Activated T-helper 2 cell treated with anti-CD3 and anti-CD28 coated beads, Interferon-gamma antibody, Interleukin-2, Interleukin-4, amounts not matched to agents 10 μg/mL and 5 μg/mL and 100 μg/mL, durations not matched to agents 14 hours and 24 hours and 36 hours (primary cell): ENCODE data around the gene NEDD9. TPM values are rescaled to one million over a fixed set of nuclear protein-coding genes. Genes with fewer than 3 reads are reported as not detected.

Source experiments
- DNase-seq: peaks from one replicate; pipeline ENCODE4 v3.0.0; 2021; ENCODE audit warnings: low spot score
- H3K27ac Mint-ChIP-seq: one replicate; pipeline ENCODE4 v1.8.0; 2021; ENCODE audit warnings: mixed read lengths
- H3K27me3 Mint-ChIP-seq: one replicate; pipeline ENCODE4 v1.8.0; 2021; ENCODE audit warnings: low read depth, mixed read lengths
- H3K36me3 Mint-ChIP-seq: one replicate; pipeline ENCODE4 v1.8.0; 2021; ENCODE audit warnings: low read depth, mixed read lengths
- H3K4me1 Mint-ChIP-seq: one replicate; pipeline ENCODE4 v1.8.0; 2021; ENCODE audit warnings: low read depth, mixed read lengths
- H3K4me3 Mint-ChIP-seq: one replicate; pipeline ENCODE4 v1.8.0; 2021; ENCODE audit warnings: low read depth, mild to moderate bottlenecking, moderate library complexity, mixed read lengths
- H3K9me3 Mint-ChIP-seq: one replicate; pipeline ENCODE4 v1.8.0; 2021; ENCODE audit warnings: mixed read lengths
- intact Hi-C: fragments of 100-400 bp; cut with micrococcal nuclease; formaldehyde crosslinking; loops from one replicate; pipeline ENCODE4 v1.15.1; 2023
- total RNA-seq: library from RNA; stranded (reverse); gene quantifications from 2 replicates; pipeline ENCODE4 v1.2.3, GENCODE V29; 2022

NEDD9 gene
- total RNA-seq, 1 donor from 2014 or later, result 35.0 TPM

- no peaks in the 10 kb centered on the region for H3K9me3 Mint-ChIP-seq
- H3K27me3 Mint-ChIP-seq, result no peaks in the 10 kb centered on the region
- peaks cover 40% of the 10 kb centered on the region for H3K4me1 Mint-ChIP-seq
- peaks cover 82% of the 10 kb centered on the region for H3K36me3 Mint-ChIP-seq
- no peak overlapping the region for H3K27ac Mint-ChIP-seq
- no peak overlapping the region for H3K4me3 Mint-ChIP-seq
- intact Hi-C loops, result no loop called here
- no peak for DNase-seq
Measured at GRCh38 chr6:11197175-11197536, 35.3 kb downstream of the NEDD9 start.

DNA sequence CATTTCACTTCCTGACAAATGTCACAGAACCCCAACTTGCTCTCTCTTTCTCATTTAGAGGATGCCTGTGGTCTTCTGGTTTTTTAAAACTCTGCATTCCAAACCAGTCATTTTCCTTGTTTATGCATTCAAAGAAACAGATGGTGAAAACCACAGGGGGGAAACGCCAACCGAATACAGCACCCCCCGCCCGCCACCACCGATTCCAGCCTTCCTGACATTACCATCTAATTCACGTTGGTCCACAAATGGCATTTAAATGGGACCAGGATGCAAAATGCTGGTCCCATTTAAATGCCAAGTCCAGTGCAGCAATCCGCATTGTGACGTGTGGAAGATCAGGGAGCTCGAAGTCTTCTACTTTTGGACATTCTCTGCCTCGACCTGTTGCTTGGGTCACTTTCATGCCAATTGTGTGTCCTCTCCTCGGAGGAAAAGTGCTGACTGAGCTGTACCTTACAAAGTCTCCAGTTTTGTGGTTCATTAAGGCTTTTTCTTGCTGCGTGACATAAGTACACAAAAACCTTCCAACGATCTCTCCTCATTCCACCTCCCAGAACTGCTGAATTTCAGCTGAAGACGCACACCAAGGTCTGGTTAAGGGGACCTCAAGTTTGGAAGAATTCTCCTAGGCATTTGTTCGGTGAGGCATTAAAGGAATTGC lies 35.8 kb downstream of the NEDD9 start:
- intact Hi-C loops, result no loop called here

GRCh38 chr6:11194356-11195218 lies 37.9 kb downstream of the NEDD9 start:
- Mint-ChIP-seq H3K36me3 (peaks cover 85% of the 10 kb centered on the region), H3K4me1 (peaks cover 21% of the 10 kb centered on the region)

More for the DNA sequence above, 35.8 kb downstream of the NEDD9 start:
- H3K9me3 Mint-ChIP-seq, result no peaks in the 10 kb centered on the region
- peaks cover 35% of the 10 kb centered on the region for H3K4me1 Mint-ChIP-seq
- H3K27ac Mint-ChIP-seq, result no peak overlapping the region
- no peaks in the 10 kb centered on the region for H3K27me3 Mint-ChIP-seq
- H3K36me3 Mint-ChIP-seq, result peaks cover 82% of the 10 kb centered on the region
- no peak for DNase-seq
- H3K4me3 Mint-ChIP-seq, result no peak overlapping the region

DNA sequence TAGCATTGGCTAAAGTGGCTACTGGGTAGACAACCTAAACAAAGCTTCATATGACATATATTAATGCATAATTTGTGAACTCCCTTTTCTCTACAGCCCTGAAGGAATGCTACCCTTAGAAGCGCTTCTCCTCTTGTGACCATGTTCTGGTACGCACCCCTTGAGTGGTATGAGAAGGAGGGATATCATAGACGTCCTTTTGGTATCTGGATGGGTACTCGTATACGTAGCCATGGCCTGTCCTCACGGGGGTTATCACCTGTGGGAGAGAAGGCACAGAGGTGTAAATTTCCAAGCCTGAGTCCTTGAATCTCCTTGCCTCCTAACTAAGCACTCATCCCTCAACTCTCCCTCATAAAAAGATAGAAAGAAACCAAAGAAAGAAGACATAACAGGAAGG lies 39.0 kb downstream of the NEDD9 start:
- H3K27ac Mint-ChIP-seq, result no peak overlapping the region

More at GRCh38 chr6:11194356-11195218, 37.9 kb downstream of the NEDD9 start:
- H3K4me3 Mint-ChIP-seq, result no peak overlapping the region
- H3K27ac Mint-ChIP-seq, result no peak overlapping the region
- H3K27me3 Mint-ChIP-seq, result no peaks in the 10 kb centered on the region
- no peaks in the 10 kb centered on the region for H3K9me3 Mint-ChIP-seq
- intact Hi-C loops, result no loop called here
- no peak for DNase-seq

DNA sequence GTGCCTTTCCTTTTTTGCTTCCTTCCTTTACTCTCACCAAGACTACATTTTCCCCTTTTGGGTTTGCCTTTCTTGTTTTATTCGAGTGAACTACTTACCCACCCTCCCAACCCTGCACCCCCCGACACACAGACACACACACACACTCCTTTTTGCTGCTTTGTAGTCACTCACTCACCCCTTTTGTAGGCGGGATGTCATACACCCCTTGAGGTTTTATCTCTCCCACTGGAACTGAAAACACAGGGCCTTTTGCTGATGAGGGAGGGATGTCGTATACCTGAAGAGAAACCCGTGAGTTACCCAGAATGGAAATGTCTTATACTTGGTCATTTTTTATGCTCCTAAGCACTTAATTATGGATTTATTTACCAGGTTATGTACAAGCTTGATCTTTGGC lies 40.3 kb downstream of the NEDD9 start:
- Mint-ChIP-seq H3K4me1 (peaks cover 6% of the 10 kb centered on the region), H3K9me3 (no peaks in the 10 kb centered on the region), H3K36me3 (peaks cover 85% of the 10 kb centered on the region), H3K27me3 (no peaks in the 10 kb centered on the region), H3K27ac (no peak overlapping the region), H3K4me3 (no peak overlapping the region)
- no peak for DNase-seq
- intact Hi-C loops, result no loop called here

More for the DNA sequence above, 39.0 kb downstream of the NEDD9 start:
- no peaks in the 10 kb centered on the region for H3K27me3 Mint-ChIP-seq
- DNase-seq, result no peak
- H3K9me3 Mint-ChIP-seq, result no peaks in the 10 kb centered on the region
- H3K36me3 Mint-ChIP-seq, result peaks cover 84% of the 10 kb centered on the region
- H3K4me3 Mint-ChIP-seq, result no peak overlapping the region
- intact Hi-C loops, result no loop called here
- H3K4me1 Mint-ChIP-seq, result peaks cover 11% of the 10 kb centered on the region

DNA sequence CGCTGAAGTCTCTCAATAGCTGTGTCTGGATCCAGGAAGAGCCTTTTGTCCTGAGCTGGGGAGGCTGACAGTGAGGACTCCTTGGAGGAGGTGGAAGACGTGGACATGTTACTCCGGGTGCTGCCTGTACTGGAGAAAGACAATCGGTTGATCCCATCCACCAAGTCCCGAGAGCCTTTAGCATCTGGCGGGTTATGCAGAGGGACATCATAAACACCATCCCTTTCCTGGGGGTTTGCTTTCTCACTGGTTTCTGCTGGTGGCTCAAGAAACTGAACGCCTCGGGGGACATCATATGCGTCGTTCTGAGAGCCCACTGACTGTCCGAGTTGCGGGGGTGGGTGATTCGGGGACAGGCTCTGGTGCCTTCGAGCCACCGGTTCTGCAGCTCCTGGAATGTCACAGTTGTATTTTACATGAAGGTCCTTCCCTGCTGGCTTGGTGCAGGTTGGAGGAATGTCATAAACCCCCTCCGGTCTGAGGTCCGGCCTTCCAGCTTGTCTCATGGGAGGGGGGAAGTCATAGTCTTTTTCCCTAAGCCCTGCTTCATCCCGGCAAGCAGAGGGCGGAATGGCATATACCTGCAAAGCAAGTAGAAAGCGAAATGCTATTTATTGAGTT lies 41.7 kb downstream of the NEDD9 start:
- no peak overlapping the region for H3K27ac Mint-ChIP-seq
- H3K36me3 Mint-ChIP-seq, result peaks cover 91% of the 10 kb centered on the region
- intact Hi-C loops, result no loop called here
- H3K27me3 Mint-ChIP-seq, result no peaks in the 10 kb centered on the region
- DNase-seq, result no peak
- H3K4me1 Mint-ChIP-seq, result peaks cover 1% of the 10 kb centered on the region
- H3K4me3 Mint-ChIP-seq, result no peak overlapping the region
- H3K9me3 Mint-ChIP-seq, result no peaks in the 10 kb centered on the region

DNA sequence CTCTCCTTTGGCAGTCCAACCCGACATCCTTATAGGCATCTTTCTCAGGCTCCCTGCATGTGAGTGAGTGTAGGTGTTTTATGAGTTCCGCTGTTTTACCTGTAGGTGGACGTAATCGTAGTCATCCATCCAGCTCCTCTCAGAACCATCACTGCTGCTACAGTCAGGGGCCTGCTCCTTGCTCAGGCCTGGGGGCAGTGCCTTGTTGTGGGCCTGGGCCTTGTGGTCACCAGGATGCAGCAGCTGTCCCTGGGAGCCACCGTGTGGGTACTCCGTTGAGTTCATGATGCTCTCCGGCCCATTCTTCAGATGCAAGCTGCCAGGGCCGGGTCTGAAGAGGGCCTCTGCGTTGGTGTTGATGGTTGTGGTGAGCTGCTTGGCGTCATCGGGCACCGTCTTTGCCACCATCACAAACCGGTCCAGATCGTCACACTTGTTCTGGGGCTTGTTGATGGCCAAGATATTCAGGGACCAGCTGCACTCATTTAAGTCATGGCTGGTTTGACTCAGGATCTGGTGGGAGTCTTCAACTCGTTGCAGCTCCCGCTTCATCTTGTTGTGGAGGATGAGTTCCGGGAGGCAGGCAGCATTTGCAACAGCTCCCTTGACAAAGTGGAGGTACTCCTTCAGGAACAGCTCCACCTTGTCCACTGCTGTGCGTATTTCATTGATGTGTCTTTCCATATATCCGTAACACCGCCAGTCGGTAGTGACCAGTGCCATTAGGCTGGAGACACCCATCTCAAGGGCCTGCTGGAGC lies 42.4 kb downstream of the NEDD9 start:
- Mint-ChIP-seq H3K9me3 (no peaks in the 10 kb centered on the region), H3K36me3 (peaks cover 93% of the 10 kb centered on the region), H3K4me3 (no peak overlapping the region), H3K4me1 (no peaks in the 10 kb centered on the region), H3K27me3 (no peaks in the 10 kb centered on the region), H3K27ac (no peak overlapping the region)
- DNase-seq, result no peak
- intact Hi-C loops, result no loop called here

DNA sequence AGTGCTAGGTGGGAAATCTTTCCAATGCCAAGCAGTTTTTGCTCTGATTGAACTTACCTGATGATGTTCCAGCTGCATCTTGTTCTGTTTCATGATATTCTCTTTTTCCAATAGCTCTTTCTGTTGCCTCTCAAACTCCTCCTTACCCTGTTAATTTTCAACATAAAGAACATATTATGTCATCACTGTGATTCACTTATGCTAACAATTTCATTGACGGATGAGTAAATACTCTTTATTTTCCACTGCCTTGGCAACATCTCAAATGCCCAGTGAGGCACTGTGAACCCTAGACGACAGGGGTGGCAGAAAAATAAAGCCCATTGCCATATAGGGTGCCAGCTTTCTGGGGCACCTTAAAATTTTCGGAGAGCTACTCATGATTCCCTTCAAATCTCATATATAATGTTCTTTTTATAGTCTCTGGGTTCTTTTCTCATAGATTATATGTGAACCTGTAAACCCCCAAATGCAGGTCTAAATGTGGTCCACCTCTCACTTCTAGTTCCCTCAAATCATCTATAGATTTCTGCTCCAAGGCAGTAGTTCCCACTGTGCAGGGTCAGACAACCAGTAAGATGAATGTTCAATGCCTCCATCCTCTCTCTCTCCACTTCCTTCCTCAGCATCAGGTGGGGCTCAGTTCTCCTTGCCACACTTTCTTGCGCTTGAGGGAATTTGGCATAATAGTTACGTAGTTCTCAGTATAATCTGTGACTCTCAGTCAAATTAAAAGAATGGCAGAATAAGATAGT lies 44.1 kb downstream of the NEDD9 start:
- no peaks in the 10 kb centered on the region for H3K9me3 Mint-ChIP-seq
- H3K27ac Mint-ChIP-seq, result no peak overlapping the region
- peaks cover 91% of the 10 kb centered on the region for H3K36me3 Mint-ChIP-seq
- no peak overlapping the region for H3K4me3 Mint-ChIP-seq
- no peak for DNase-seq
- no peaks in the 10 kb centered on the region for H3K4me1 Mint-ChIP-seq
- H3K27me3 Mint-ChIP-seq, result no peaks in the 10 kb centered on the region
- intact Hi-C loops, result no loop called here

GRCh38 chr6:11187301-11187700 lies 45.2 kb downstream of the NEDD9 start:
- H3K4me1 Mint-ChIP-seq, result no peaks in the 10 kb centered on the region
- intact Hi-C loops, result no loop called here
- no peak overlapping the region for H3K4me3 Mint-ChIP-seq
- no peak overlapping the region for H3K27ac Mint-ChIP-seq
- DNase-seq, result no peak
- H3K36me3 Mint-ChIP-seq, result peaks cover 92% of the 10 kb centered on the region
- H3K27me3 Mint-ChIP-seq, result no peaks in the 10 kb centered on the region
- no peaks in the 10 kb centered on the region for H3K9me3 Mint-ChIP-seq

GRCh38 chr6:11185204-11185842 lies 47.1 kb downstream of the NEDD9 start:
- Mint-ChIP-seq H3K27ac (no peak overlapping the region), H3K36me3 (peaks cover 83% of the 10 kb centered on the region), H3K9me3 (no peaks in the 10 kb centered on the region), H3K4me1 (no peaks in the 10 kb centered on the region), H3K27me3 (no peaks in the 10 kb centered on the region), H3K4me3 (no peak overlapping the region)
- intact Hi-C loops, result no loop called here
- no peak for DNase-seq

DNA sequence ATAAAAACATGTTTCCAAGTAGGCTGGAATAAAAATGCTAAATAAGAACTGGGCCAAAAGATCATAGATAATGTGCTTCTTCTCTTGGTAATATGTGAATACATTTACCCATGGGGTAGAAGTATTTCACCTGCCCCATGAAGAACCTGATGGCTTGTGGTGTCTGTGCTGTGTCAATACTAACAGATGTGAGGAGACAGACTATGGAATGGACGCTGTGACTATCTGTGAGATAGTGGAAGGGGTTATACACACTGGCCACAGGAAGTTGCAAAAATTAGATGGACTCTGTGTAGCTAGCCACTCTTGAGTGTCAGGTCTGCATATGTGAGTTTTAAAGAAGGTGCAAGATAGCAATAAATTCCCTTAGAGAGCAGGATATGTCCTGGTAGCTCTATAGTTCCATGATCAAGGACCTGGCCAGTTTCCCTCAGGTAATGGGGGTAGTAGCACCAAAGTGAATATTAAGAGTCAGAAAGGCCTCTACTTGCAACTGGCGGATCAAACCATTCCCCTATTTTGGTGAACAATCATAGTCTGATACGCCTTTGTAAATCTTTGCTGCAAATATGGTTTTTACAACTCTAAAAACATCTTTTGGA lies 48.6 kb downstream of the NEDD9 start:
- H3K36me3 Mint-ChIP-seq, result peaks cover 69% of the 10 kb centered on the region

More for the DNA sequence above, 48.6 kb downstream of the NEDD9 start:
- DNase-seq, result no peak
- Mint-ChIP-seq H3K27me3 (no peaks in the 10 kb centered on the region), H3K27ac (no peak overlapping the region), H3K4me1 (no peaks in the 10 kb centered on the region), H3K4me3 (no peak overlapping the region), H3K9me3 (no peaks in the 10 kb centered on the region)
- intact Hi-C loops, result no loop called here
